HepG2 (cell line): Measurements from ENCODE around the gene ALDH1A2. TPM values are rescaled to one million over a fixed set of nuclear protein-coding genes. Genes with fewer than 3 reads are reported as not detected.

Experiments used
- ATAC-seq: fragments of 200-7000 bp; cut with Tn5 transposase; 3 replicates; pipeline ENCODE4 v1.9.1; 2020; ENCODE audit warnings: mild to moderate bottlenecking, moderate library complexity
- BruUV-seq: library from RNA; stranded (reverse); fragments of 400-500 nt; replicated peaks from 2 replicates; lab custom pipeline; 2021; lab: Mats Ljungman, UMichigan
- CTCF ChIA-PET: fragments of 300-600 bp; formaldehyde crosslinking; extraction: SDS; loops from one replicate; lab custom pipeline; 2021; ENCODE audit warnings: low total read pairs, inconsistent platforms, low intra/inter-chr PET ratio; lab: Yijun Ruan, JAX
- POLR2A ChIA-PET: fragments of 350-600 bp; sonication (Branson Sonifier 250); formaldehyde crosslinking; loops from one replicate; lab custom pipeline; 2020; ENCODE audit warnings: antibody characterized with exemption, inconsistent platforms; lab: Yijun Ruan, JAX
- DNase-seq: peaks from one replicate; pipeline ENCODE4 v3.0.0-alpha.2; 2015; ENCODE audit warnings: low spot score
- FAIRE-seq: peaks from 3 replicates; lab custom pipeline; 2011; peaks lifted over from hg19 to GRCh38; lab: Jason Lieb, UNC
- H2AFZ ChIP-seq: one replicate; pipeline ENCODE4 v1.6.1; 2011; ENCODE audit warnings: low read length, inconsistent platforms
- H3K27ac ChIP-seq: fragments of 300-600 bp; 3 replicates; pipeline ENCODE4 v1.8.0; 2011; ENCODE audit warnings: mixed run types, mild to moderate bottlenecking, mixed read lengths, low read length, inconsistent platforms; ENCODE audit not compliant: insufficient read depth; ENCODE audit errors: extremely low read length
- H3K27me3 ChIP-seq, 2 experiments: fragments of 200-600 bp in 1 of 2; 2 replicates in 1 of 2; 3 replicates in 1 of 2; pipeline versions ENCODE4 v1.6.0 to v1.8.0; 2011; ENCODE audit warnings: low read length in 2 of 2, mild to moderate bottlenecking in 2 of 2, moderate library complexity in 2 of 2, inconsistent platforms in 1 of 2; ENCODE audit not compliant: insufficient read depth in 2 of 2, control insufficient read depth in 1 of 2
- H3K36me3 ChIP-seq, 2 experiments: fragments of 200-600 bp in 1 of 2; replicated peaks in 1 of 2; 2 replicates in 1 of 2; 3 replicates in 1 of 2; pipeline versions ENCODE4 v1.5.1 to v1.8.0; 2011; ENCODE audit warnings: low read length in 2 of 2, inconsistent platforms in 1 of 2; ENCODE audit not compliant: insufficient read depth in 2 of 2, control insufficient read depth in 1 of 2
- H3K4me1 ChIP-seq: 2 replicates; pipeline ENCODE4 v1.5.1; 2012; ENCODE audit warnings: low read length, inconsistent platforms; ENCODE audit not compliant: insufficient read depth
- H3K4me2 ChIP-seq: 2 replicates; pipeline ENCODE4 v1.6.0; 2011; ENCODE audit warnings: low read depth, low read length, inconsistent platforms
- H3K4me3 ChIP-seq, 3 experiments: fragments of 200-600 bp in 1 of 3; sonication (generic), shearing (Covaris generic) in 1 of 3; replicated peaks in 1 of 3; 2 replicates each; pipeline ENCODE4 v1.5.1; 2011 to 2016; ENCODE audit warnings: low read length in 3 of 3, inconsistent platforms in 2 of 3, low read depth in 2 of 3, mild to moderate bottlenecking in 2 of 3, control low read depth in 1 of 3, mixed read lengths in 1 of 3; ENCODE audit not compliant: insufficient read depth in 1 of 3
- H3K79me2 ChIP-seq: one replicate; pipeline ENCODE4 v1.6.1; 2011; ENCODE audit warnings: low read length, inconsistent platforms; ENCODE audit not compliant: insufficient read depth
- H3K9ac ChIP-seq: 2 replicates; pipeline ENCODE4 v1.6.0; 2011; ENCODE audit warnings: mild to moderate bottlenecking, low read depth, low read length, inconsistent platforms; ENCODE audit not compliant: insufficient read depth
- H3K9me3 ChIP-seq: 2 replicates; pipeline ENCODE4 v1.5.1; 2012; ENCODE audit warnings: mild to moderate bottlenecking, low read length
- H4K20me1 ChIP-seq: 2 replicates; pipeline ENCODE4 v1.6.0; 2011; ENCODE audit warnings: inconsistent platforms, mild to moderate bottlenecking, low read length, moderate library complexity; ENCODE audit not compliant: insufficient read depth
- BATF2 ChIP-seq: sonication (generic); formaldehyde crosslinking; IDR thresholded peaks from 2 replicates; pipeline ENCODE4 v1.8.0; 2022; ENCODE audit warnings: mild to moderate bottlenecking, missing genetic modification reagents, moderate library complexity
- CHCHD3 ChIP-seq: sonication (generic); formaldehyde crosslinking; IDR thresholded peaks from 2 replicates; pipeline ENCODE4 v1.8.0; 2022; ENCODE audit warnings: mild to moderate bottlenecking, missing genetic modification reagents, moderate library complexity
- HOXA9 ChIP-seq: sonication (generic); formaldehyde crosslinking; IDR thresholded peaks from 2 replicates; pipeline ENCODE4 v1.8.1; 2022; ENCODE audit warnings: missing genetic modification reagents, mild to moderate bottlenecking, moderate library complexity, borderline replicate concordance
- HOXD1 ChIP-seq: sonication (generic); formaldehyde crosslinking; IDR thresholded peaks from 2 replicates; pipeline ENCODE4 v1.5.0; 2020; ENCODE audit warnings: missing genetic modification reagents
- IKZF1 ChIP-seq: fragments of 450-650 bp; IDR thresholded peaks from 2 replicates; pipeline ENCODE4 v1.7.1; 2016
- MYPOP ChIP-seq: sonication (generic); formaldehyde crosslinking; IDR thresholded peaks from 2 replicates; pipeline ENCODE4 v1.8.1; 2023; ENCODE audit warnings: mild to moderate bottlenecking, moderate library complexity, missing genetic modification reagents
- SRY ChIP-seq: sonication (generic); formaldehyde crosslinking; IDR thresholded peaks from 2 replicates; pipeline ENCODE4 v1.8.0; 2022; ENCODE audit warnings: mild to moderate bottlenecking, missing genetic modification reagents
- ZNF124 ChIP-seq: sonication (generic); formaldehyde crosslinking; IDR thresholded peaks from 2 replicates; pipeline ENCODE4 v1.4.0; 2020; ENCODE audit warnings: missing genetic modification reagents
- WGBS: methylation state at CpG from one replicate; pipeline ENCODE4 v1.1.6; 2017; ENCODE audit warnings: low lambda C conversion rate; 5-methylcytosine and 5-hydroxymethylcytosine counted together
- in situ Hi-C: cut with HindIII; loops from 2 replicates; pipeline ENCODE4 v1.10.0; 2017; ENCODE audit warnings: low pct_unique_long_range_greater_than_20kb; ENCODE audit not compliant: extremely low pct_ligation_motif_present
- intact Hi-C: fragments of 100-400 bp; cut with micrococcal nuclease; formaldehyde crosslinking; loops from one replicate; pipeline ENCODE4 v1.10.0; 2022; ENCODE audit not compliant: unreplicated experiment
- polyA plus RNA-seq, 8 experiments: library from polyadenylated mRNA; depleted of rRNA in 3 of 8; stranded (reverse) in 7 of 8; unstranded in 1 of 8; fragments of >200 nt; fragmentation: Illumina TruSeq in 4 of 8; extraction: Trizol in 4 of 8; gene quantifications; 2 replicates each; pipeline versions ENCODE4 v1.2.1 to v1.2.3, GENCODE V29; 2011 to 2016; ENCODE audit warnings: low read depth in 4 of 8, missing spikeins in 1 of 8, mixed read lengths in 1 of 8; ENCODE audit not compliant: insufficient read depth in 1 of 8
- total RNA-seq, 5 experiments: library from RNA; depleted of rRNA; stranded (reverse); fragments of >200 nt; fragmentation: Illumina TruSeq; extraction: Trizol; gene quantifications; 2 replicates each; pipeline ENCODE4 v1.2.3, GENCODE V29; 2016; ENCODE audit warnings: low read depth in 1 of 5
- TF ChIP-seq, protein P1 (sequence below): sonication (generic); formaldehyde crosslinking; IDR thresholded peaks from 2 replicates; pipeline ENCODE4 v1.5.0; 2020; ENCODE audit warnings: mild to moderate bottlenecking, missing genetic modification reagents, borderline replicate concordance

Gene ALDH1A2
- total and polyA plus RNA-seq, 2 of the 13 experiments (the other 11 are each of a cell fraction or from before 2014, with no cell fraction given), result 0.64 to 0.90 TPM

- intact Hi-C loops (loop anchor here (10.0 kb wide), 1 partner anchor 344 kb away; no protein-coding TSS in a partner anchor), in situ Hi-C loops (no loop called here)
- no peak overlapping the region for H3K27ac ChIP-seq
- no peak overlapping the region for H2AFZ ChIP-seq
- no peak for FAIRE-seq
- H3K4me2 ChIP-seq, result no peak overlapping the region
- no peaks in the 10 kb centered on the region for H3K9me3 ChIP-seq
- no peaks in the 10 kb centered on the region for H3K27me3 ChIP-seq
- H3K79me2 ChIP-seq, result no peaks in the 10 kb centered on the region
- ATAC-seq, result no peak
- no peak overlapping the region for H3K4me3 ChIP-seq
- no peaks in the 10 kb centered on the region for H3K36me3 ChIP-seq
- ChIA-PET CTCF (no interaction called here), POLR2A (no interaction called here)
- H3K9ac ChIP-seq, result no peak overlapping the region
- no peaks in the 10 kb centered on the region for H3K4me1 ChIP-seq
- no TSS peak for BruUV-seq
- no peaks in the 10 kb centered on the region for H4K20me1 ChIP-seq
- TF ChIP-seq BATF2 (CRISPR knock-in tag) (no peak), ZNF124 (no peak), IKZF1 (no peak), HOXD1 (CRISPR knock-in tag) (no peak), HOXA9 (CRISPR knock-in tag) (no peak), CHCHD3 (CRISPR knock-in tag) (no peak)
- no peak for DNase-seq
Observed at GRCh38 chr15:58078591-58078990, 13.1 kb upstream of the ALDH1A2 start.

- H3K27me3 ChIP-seq, result no peaks in the 10 kb centered on the region
- in situ Hi-C loops (no loop called here), intact Hi-C loops (loop anchor here (1.0 to 10.0 kb wide), 2 partner anchors 105 to 343 kb away; no protein-coding TSS in a partner anchor)
- no peaks in the 10 kb centered on the region for H3K79me2 ChIP-seq
- FAIRE-seq (no peak), DNase-seq (peak; percentile 12), ATAC-seq (peak; percentile 79)
- 6% methylated on average over 1 of the region's 1 CpG for WGBS
- no peak overlapping the region for H2AFZ ChIP-seq
- H3K27ac ChIP-seq, result no peak overlapping the region
- no peaks in the 10 kb centered on the region for H3K36me3 ChIP-seq
- H3K9me3 ChIP-seq, result no peaks in the 10 kb centered on the region
- ChIA-PET POLR2A (no interaction called here), CTCF (interaction anchor here (1.9 kb wide), 1 partner anchor 106 kb away, joined by 20 read pairs; no protein-coding TSS in a partner anchor)
- no peak overlapping the region for H3K4me3 ChIP-seq
- no peak overlapping the region for H3K4me2 ChIP-seq
- BruUV-seq, result no TSS peak
- H4K20me1 ChIP-seq, result no peaks in the 10 kb centered on the region
- H3K9ac ChIP-seq, result no peak overlapping the region
- H3K4me1 ChIP-seq, result no peaks in the 10 kb centered on the region
- TF ChIP-seq SRY (CRISPR knock-in tag), result no peak
- TF ChIP-seq MYPOP (CRISPR knock-in tag), result no peak
- TF ChIP-seq, protein P1, sequence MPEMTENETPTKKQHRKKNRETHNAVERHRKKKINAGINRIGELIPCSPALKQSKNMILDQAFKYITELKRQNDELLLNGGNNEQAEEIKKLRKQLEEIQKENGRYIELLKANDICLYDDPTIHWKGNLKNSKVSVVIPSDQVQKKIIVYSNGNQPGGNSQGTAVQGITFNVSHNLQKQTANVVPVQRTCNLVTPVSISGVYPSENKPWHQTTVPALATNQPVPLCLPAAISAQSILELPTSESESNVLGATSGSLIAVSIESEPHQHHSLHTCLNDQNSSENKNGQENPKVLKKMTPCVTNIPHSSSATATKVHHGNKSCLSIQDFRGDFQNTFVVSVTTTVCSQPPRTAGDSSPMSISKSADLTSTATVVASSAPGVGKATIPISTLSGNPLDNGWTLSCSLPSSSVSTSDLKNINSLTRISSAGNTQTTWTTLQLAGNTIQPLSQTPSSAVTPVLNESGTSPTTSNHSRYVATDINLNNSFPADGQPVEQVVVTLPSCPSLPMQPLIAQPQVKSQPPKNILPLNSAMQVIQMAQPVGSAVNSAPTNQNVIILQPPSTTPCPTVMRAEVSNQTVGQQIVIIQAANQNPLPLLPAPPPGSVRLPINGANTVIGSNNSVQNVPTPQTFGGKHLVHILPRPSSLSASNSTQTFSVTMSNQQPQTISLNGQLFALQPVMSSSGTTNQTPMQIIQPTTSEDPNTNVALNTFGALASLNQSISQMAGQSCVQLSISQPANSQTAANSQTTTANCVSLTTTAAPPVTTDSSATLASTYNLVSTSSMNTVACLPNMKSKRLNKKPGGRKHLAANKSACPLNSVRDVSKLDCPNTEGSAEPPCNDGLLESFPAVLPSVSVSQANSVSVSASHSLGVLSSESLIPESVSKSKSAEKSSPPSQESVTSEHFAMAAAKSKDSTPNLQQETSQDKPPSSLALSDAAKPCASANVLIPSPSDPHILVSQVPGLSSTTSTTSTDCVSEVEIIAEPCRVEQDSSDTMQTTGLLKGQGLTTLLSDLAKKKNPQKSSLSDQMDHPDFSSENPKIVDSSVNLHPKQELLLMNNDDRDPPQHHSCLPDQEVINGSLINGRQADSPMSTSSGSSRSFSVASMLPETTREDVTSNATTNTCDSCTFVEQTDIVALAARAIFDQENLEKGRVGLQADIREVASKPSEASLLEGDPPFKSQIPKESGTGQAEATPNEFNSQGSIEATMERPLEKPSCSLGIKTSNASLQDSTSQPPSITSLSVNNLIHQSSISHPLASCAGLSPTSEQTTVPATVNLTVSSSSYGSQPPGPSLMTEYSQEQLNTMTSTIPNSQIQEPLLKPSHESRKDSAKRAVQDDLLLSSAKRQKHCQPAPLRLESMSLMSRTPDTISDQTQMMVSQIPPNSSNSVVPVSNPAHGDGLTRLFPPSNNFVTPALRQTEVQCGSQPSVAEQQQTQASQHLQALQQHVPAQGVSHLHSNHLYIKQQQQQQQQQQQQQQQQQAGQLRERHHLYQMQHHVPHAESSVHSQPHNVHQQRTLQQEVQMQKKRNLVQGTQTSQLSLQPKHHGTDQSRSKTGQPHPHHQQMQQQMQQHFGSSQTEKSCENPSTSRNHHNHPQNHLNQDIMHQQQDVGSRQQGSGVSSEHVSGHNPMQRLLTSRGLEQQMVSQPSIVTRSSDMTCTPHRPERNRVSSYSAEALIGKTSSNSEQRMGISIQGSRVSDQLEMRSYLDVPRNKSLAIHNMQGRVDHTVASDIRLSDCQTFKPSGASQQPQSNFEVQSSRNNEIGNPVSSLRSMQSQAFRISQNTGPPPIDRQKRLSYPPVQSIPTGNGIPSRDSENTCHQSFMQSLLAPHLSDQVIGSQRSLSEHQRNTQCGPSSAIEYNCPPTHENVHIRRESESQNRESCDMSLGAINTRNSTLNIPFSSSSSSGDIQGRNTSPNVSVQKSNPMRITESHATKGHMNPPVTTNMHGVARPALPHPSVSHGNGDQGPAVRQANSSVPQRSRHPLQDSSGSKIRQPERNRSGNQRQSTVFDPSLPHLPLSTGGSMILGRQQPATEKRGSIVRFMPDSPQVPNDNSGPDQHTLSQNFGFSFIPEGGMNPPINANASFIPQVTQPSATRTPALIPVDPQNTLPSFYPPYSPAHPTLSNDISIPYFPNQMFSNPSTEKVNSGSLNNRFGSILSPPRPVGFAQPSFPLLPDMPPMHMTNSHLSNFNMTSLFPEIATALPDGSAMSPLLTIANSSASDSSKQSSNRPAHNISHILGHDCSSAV, result 0 out of 2 replicates have a peak, but pooled peaks have one; percentile 48
Observed at GRCh38 chr15:58077427-58077826, 11.9 kb upstream of the ALDH1A2 start.
